Measurements from ENCODE around the gene ADARB1.

DNA sequence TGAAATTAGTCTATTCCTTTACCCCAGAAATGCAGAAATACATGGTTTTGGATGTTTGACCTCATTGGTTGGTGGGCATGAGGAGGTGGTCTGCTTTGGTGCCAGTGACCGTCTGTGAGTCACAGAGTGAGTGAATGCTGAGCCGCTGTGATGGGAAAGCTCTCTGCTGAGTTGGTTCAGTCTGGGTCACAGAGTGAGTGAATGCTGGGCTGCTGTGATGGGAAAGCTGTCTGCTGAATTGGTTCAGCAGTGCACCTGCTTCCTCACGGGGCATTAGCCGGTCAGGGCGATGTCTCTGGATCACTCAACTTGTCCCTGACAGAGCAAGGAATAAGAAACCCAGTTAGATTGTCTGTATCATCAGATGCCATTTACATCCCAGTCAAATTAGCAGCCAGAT is 40.8 kb downstream of the ADARB1 start:
- no peak for TF ChIP-seq EZH2 (IDR thresholded peaks at IDR 0.05; ENCODE audit: low read depth, unreplicated experiment)
- TF ChIP-seq, protein P1, sequence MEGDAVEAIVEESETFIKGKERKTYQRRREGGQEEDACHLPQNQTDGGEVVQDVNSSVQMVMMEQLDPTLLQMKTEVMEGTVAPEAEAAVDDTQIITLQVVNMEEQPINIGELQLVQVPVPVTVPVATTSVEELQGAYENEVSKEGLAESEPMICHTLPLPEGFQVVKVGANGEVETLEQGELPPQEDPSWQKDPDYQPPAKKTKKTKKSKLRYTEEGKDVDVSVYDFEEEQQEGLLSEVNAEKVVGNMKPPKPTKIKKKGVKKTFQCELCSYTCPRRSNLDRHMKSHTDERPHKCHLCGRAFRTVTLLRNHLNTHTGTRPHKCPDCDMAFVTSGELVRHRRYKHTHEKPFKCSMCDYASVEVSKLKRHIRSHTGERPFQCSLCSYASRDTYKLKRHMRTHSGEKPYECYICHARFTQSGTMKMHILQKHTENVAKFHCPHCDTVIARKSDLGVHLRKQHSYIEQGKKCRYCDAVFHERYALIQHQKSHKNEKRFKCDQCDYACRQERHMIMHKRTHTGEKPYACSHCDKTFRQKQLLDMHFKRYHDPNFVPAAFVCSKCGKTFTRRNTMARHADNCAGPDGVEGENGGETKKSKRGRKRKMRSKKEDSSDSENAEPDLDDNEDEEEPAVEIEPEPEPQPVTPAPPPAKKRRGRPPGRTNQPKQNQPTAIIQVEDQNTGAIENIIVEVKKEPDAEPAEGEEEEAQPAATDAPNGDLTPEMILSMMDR (conservative IDR thresholded peaks at IDR 0.05; ENCODE audit: low read depth in 2 of 2): no peak
